Measurements from ENCODE around the gene KRTAP4-16.
"Not testable (repeated sequence)": the region's sequence is repeated elsewhere in the genome, so short reads cannot be mapped to it uniquely, and the experiment has no call there.

Gene KRTAP4-16

DNA sequence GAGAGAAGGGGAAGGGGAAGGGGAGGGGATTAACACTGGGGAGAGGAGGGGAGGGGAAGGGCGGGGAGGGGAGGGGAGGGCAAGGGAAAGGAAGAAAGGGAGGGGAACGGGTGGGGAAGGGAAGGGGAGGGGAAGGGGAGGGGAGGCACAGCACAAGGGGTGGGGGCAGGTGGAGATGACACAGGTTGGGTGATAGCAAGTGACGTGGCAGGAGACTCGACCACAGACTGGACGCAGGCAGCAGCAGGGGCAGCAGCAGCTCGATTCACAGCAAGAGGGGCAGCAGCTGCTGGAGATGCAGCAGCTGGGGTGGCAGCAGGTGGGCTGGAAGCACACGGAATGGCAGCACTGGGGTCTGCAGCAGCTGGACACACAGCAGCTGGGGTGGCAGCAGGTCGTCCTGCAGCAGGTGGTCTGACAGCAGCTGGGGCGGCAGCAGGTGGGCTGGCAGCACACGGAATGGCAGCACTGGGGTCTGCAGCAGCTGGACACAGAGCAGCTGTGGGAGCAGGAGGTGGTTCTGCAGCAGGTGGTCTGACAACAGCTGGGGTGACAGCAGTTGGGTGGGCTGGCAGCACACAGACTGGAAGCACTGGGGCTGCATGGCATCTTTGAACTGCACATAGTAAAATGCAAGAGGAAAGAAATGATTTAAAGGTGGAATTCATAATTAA, at the start of gene KRTAP4-16:
Gene KRTAP4-16, minus strand, starts transcription at position 624 of the 674 bp plus-strand sequence. Its CDS starts 0 bp downstream, at position 624.
- FAIRE-seq (peak; percentile 73), DNase-seq (ENCODE audit: insufficient read length, low spot score) (no peak)

DNA sequence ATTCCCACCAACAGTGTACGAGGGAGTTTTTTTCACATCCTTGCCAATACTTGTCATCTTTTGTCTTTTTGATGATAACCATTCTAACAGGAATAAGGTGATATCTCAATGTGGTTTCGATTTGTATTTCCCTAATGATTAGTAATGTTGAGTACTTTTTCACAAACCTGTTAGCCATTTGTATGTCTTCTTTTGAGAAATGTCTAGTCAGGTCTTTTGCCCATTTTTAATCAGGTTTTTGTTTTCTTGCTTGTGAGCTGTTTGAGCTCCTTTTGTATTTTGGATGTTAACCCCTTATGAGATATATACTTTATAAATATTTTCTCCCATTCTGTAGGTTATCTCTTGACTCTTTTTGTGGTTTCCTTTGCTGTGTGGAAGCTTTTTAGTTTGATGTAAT, 49.5 kb upstream of the KRTAP4-16 start:
- no peak for FAIRE-seq
- no peak for DNase-seq (ENCODE audit: insufficient read length, low spot score)

DNA sequence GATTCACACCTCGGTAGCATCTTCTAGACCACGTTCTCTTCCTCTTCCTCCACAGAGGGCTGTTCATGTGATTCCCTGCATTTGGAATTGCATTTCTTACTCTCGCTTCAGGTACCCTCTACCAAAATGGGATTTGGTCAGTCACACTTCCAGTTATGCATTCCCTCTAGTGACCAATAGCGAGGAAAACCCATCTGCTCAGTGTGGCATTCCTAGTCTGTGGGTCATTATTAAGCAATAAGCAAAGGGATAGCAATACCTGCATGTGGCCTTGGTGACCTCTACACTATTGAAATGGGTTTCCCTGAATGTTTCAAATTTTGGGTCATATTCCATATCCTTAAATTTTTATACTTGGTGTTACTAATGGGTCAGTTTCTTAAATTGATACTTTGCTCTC, 48.0 kb upstream of the KRTAP4-16 start:
- DNase-seq (ENCODE audit: insufficient read length, low spot score) (no peak), FAIRE-seq (peak; percentile 66)

DNA sequence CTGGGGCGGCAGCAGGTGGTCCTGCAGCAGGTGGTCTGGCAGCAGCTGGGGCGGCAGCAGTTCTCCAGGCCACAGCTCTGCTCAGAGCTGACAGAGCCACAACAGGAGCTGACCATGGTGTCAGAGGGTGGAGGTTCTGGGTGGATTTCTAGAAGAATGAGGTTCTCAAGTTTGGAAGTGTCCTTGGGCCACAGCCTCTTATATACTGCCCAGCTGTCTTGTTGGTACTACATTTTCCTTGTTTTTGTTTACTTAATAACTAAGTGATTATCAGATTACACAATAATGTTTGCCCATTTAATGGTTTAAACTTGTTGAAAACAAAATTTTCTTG, 47.6 kb upstream of the KRTAP4-16 start, which contains the start of gene KRTAP4-5:
Gene KRTAP4-5, minus strand, starts transcription at position 174 of the 334 bp plus-strand sequence. Its CDS starts 58 bp downstream, at position 116.
- FAIRE-seq (peak; percentile 13), DNase-seq (ENCODE audit: insufficient read length, low spot score) (no peak)

DNA sequence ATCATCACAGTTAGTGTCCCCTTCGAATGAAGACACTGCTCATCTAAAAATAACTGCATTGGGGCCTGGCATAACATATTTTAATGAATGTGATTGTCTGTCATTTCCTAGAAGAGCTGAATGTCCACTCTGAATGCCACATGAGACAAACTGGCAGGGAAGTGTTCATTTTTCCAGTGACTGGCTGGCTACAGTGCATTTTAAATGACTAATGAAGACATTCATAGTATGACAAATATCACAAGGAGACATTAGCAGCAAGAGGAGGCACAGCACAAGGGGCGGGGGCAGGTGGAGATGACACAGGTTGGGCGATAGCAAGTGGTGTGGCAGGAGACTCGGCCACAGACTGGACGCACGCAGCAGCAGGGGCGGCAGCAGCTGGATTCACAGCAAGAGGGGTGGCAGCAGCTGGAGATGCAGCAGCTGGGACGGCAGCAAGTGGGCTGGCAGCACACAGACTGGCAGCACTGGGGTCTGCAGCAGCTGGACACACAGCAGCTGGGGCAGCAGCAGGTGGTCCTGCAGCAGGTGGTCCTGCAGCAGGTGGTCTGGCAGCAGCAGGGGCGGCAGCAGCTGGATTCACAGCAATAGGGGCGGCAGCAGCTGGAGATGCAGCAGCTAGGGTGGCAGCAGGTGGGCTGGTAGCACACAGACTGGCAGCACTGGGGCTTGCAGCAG, 47.1 kb upstream of the KRTAP4-16 start:
- peak; percentile 92 for FAIRE-seq
- not testable (repeated sequence) for DNase-seq (ENCODE audit: insufficient read length, low spot score)

DNA sequence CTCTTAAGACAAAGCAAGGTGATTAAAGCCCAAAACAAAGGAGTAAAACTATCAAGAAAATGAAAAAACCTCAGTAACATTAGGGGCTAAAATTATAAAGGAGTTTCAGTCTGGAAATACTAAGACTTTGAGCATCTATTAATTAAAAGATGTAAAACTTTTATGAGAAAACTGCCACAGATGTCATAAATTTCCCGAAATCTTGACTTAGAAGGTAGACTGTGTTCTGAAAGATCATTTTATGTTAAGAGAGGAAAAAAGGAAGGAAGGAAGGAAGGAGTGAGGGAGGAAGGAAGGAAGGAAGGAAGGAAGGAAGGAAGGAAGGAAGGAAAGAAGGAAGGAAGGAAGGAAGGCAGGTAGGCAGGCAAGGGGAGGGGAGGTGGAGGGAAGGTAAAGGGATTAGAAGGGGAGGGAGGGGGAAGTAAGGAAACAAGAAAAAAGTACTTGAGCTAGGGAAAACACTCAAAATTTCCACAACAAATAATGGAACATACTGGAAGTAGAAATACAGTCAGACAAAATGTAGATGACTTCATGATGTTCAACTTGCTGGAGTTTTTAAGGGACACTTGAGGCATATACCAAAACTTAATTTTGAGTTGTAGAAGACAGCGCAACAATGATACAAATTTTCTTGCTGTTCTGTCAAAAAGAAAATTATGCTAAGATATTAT, 45.7 kb upstream of the KRTAP4-16 start:
- no peak for FAIRE-seq
- DNase-seq (ENCODE audit: insufficient read length, low spot score), result no peak

DNA sequence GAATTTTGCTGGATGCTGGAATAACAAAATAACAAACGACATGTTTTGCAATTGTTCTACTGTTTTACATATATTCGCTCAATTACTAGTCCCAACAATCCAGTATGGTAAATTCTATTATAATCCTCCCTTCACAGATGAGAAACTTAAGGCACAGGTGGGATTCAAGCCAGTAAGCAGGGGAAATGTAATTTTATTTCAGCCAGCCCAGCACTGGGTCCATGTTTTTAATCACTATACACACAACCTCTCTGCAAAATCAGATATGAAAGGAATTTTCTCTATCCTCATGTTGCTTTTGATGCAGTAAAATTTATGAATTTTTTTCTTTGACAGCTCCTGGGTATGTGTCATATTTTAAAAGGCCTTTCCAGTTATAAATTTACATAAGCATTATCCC, 43.3 kb upstream of the KRTAP4-16 start:
- DNase-seq (ENCODE audit: insufficient read length, low spot score) (no peak), FAIRE-seq (no peak)

DNA sequence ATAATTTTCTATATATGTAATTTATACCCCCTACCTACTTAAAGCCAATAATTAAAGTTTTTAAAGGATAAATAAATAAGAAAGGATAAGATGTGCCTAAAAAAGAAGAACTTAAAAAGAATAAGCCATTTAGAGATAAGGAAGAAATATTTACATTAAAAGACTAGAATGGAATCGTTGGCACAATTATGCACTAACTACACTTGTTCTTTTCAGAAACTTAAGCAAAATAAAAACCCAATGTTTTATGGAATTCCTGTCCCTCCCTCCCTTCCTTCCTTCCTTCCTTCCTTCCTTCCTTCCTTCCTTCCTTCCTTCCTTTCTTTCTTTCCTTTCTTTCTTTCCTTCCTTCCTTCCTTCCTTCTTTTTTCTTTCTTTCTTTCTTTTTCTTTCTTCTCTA, 42.8 kb upstream of the KRTAP4-16 start:
- no peak for DNase-seq (ENCODE audit: insufficient read length, low spot score)
- FAIRE-seq, result no peak

DNA sequence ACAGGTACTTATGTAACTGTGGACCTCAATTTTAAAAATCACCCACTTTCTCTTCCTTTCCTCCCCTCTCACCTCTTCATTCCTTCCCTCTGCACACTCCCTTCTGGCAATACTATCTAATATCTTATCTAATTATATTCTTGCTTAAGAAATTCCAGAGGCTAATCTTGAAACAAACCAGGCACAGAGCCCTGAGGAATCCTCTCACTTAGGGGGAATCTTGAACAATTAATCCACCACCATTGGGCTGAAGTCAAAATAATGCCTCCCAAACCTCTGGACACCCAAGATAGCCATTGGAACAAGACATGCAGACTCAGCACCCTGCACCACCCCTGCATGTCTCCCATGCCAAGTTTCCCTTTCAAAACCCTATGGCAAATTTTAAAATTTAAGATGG, 39.4 kb upstream of the KRTAP4-16 start:
- no peak for FAIRE-seq
- no peak for DNase-seq (ENCODE audit: insufficient read length, low spot score)

DNA sequence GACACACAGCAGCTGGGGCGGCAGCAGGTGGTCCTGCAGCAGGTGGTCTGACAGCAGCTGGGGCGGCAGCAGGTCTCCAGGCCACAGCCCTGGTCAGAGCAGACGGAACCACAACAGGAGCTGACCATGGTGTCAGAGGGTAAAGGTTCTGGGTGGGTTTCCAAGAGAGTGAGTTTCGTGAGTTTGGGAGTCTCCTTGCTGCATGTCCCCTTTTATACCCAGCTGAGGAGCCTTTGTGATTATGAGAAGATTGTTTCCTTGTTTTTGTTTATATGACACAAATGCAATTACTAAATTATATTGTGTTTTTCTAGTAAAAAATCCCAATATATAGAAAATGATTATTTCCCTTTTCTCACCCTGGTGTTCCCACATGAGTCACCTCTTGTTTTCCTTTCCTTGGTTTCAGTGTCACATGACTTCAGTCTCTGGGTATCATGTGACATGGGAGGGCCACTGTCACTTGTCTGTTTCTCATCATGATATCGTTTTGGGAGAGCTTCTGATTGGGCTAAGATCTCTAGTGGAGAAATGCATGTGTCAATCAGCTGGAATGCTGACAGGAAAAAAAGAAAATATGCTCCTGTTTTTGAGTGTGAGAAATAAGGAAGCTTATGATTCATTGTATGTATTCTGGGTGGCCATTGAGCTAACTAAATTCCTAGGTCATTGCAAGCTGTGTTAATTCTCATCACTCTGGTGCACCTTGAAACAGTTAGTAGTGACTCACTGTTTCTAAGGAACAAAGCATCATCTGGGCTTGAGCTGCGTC, 38.5 kb upstream of the KRTAP4-16 start, which contains the start of gene KRTAP4-6:
Gene KRTAP4-6, minus strand, starts transcription at position 185 of the 772 bp plus-strand sequence. Its CDS starts 57 bp downstream, at position 128.
- FAIRE-seq (peak; percentile 38), DNase-seq (ENCODE audit: insufficient read length, low spot score) (peak; percentile 18)

DNA sequence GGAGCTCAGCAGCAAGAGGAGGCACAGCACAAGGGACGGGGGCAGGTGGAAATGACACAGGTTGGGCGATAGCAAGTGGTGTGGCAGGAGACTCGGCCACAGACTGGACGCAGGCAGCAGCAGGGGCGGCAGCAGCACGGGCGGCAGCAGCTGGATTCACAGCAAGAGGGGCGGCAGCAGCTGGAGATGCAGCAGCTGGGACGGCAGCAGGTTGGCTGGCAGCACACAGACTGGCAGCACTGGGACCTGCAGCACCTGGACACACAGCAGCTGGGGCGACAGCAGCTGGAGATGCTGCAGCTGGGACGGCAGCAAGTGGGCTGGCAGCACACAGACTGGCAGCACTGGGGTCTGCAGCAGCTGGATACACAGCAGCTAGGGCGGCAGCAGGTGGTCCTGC, 37.9 kb upstream of the KRTAP4-16 start:
- not testable (repeated sequence) for DNase-seq (ENCODE audit: insufficient read length, low spot score)
- peak; percentile 92 for FAIRE-seq

DNA sequence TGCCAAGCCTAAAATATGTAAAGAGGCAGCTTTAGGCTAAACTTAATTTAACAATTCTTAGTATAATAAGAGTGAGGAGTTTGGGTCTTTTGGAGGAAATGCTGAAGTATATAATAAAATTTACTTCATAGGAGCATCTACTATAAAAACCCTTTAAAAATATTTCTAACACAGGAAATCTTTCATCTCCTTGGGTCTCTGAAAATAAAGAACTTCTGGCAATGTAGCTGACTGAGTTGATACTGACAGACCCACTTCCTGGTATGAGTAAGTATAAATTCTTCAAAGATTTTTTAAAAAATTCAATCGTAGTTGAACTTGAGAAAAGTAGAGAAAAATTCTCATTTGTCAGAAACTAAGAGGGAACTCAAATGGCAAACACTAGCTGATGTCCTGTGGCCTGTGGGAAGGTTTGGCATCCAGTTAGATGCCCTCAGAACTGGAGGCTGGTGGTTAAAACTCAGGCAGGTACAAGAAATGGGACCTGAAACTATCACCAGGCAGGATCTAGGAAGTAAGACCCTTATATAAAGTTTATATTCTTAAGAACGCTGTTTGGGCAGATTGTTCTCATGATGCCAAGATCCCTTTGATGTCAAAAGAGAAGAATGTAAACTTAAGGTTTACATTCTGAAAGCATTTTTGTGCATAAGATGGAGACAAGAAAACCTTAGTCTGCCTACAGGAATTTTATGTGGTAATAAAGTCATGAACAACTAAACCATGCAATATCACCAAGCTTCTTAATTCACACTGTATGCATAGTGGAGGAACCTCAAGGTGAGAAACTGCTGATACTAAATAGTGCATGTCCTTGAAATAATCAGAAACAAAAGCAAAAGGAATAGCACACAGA, 32.1 kb upstream of the KRTAP4-16 start:
- DNase-seq (ENCODE audit: insufficient read length, low spot score) (no peak), FAIRE-seq (no peak)

DNA sequence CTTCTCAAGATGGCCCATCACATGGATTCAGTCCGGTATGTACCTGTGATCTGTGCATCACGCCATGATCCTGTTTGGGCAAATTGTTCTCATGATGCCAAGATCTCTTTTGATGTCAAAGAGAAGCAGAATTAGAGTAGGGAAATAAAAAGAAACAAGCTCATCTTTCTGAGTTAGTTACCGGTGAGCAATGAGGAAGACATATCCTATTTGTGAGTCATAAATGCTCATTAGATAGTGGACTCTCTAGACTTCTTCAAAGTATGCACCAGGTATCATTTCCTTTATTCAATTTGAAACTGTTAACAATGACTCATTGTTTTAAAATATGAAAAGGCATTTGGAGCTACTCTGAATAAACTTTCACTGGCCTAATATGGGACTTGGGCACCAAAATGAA, 30.0 kb upstream of the KRTAP4-16 start:
- DNase-seq (ENCODE audit: insufficient read length, low spot score) (peak; percentile 22), FAIRE-seq (peak; percentile 38)

DNA sequence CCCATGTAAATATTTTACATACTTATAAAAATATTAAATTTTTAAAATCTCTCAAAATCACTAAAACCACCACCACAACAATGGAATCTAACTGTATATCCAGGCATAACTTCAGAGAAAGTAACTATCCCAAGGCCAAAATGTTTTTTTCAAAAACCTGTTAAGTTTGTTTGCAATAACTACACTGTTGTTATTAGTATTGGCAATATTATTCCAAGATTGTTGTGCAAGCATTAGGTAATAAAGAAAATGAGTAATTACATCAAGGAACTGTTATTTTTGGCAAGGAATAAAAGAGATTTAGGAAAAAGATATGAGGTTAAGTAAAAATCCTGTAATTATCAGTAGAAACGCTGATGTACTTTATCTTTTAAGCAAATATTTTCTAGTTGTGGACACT, 25.4 kb upstream of the KRTAP4-16 start:
- no peak for FAIRE-seq

DNA sequence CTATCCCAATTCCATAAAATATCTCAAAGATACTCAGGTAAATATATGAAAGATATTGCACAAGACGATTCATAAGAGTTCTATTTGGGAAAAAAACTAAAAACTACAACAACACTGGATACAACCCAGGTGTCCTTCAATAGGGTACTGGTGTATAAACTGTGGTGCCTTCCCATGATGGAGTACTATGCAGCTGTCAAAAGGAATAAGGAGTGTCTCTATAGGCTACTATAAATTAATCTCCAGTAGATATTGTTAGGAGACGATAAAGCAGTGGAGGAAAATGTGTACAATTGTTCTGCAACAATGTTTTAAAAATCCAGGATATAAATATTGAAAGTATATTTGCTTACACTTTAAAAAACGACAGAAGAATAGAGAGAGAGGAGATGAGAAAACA, 24.4 kb upstream of the KRTAP4-16 start:
- DNase-seq (ENCODE audit: insufficient read length, low spot score) (no peak), FAIRE-seq (no peak)

More for the DNA sequence above, 25.4 kb upstream of the KRTAP4-16 start:
- DNase-seq (ENCODE audit: insufficient read length, low spot score), result no peak

DNA sequence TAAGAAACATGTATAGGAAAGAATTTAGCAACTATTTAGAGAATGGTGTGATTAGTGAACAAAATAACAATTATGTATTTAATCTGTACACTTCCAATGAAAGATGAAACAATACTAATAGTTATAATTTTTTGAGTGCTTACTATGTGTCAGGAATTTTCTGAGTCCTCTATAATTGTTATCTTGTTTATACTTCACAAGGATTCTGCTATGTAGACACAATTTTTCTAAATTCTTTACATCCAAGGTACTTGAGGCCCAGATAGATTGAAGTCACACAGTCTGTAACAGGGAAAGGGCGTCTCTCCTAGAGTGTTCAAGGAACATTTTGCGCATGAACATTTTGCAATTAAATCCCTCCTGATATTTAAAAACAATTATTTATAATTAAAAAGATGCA, 23.1 kb upstream of the KRTAP4-16 start:
- no peak for FAIRE-seq
- no peak for DNase-seq (ENCODE audit: insufficient read length, low spot score)

DNA sequence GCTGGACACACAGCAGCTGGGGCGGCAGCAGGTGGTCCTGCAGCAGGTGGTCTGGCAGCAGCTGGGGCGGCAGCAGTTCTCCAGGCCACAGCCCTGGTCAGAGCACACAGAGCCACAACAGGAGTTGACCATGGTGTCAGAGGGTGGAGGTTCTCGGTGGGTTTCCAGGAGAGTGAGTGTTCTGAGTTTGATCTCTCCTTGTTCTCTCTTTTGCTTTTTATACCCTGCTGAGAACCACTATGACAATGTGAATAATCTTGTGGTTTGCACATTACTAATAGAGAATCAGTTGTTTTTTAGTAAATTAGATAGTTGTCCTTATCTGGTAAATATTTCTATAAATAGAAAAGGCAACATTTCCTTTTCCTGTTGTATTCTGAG, 22.0 kb upstream of the KRTAP4-16 start, which contains the start of gene KRTAP4-12:
Gene KRTAP4-12, minus strand, starts transcription at position 192 of the 381 bp plus-strand sequence. Its CDS starts 60 bp downstream, at position 132.
- not testable (repeated sequence) for DNase-seq (ENCODE audit: insufficient read length, low spot score); FAIRE-seq

DNA sequence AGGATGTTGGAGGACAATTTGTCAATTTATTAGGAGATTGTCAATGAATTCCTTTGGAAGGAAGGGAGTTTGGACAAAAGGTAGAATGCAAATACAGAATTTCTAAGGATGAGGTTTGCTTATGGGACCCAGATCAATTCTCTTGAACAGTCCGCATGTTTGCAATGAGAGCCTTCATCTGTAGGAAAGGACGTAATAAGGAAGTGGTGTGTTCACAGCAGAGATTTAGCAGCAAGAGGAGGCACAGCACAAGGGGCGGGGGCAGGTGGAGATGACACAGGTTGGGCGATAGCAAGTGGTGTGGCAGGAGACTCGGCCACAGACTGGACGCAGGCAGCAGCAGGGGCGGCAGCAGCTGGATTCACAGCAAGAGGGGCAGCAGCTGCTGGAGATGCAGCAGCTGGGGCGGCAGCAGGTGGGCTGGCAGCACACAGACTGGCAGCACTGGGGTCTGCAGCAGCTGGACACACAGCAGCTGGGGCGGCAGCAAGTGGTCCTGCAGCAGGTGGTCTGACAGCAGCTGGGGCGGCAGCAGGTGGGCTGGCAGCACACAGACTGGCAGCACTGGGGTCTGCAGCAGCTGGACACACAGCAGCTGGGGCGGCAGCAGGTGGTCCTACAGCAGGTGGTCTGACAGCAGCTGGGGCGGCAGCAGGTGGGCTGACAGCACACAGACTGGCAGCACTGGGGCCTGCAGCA, 21.4 kb upstream of the KRTAP4-16 start:
- not testable (repeated sequence) for DNase-seq (ENCODE audit: insufficient read length, low spot score)
- FAIRE-seq, result peak; percentile 13

DNA sequence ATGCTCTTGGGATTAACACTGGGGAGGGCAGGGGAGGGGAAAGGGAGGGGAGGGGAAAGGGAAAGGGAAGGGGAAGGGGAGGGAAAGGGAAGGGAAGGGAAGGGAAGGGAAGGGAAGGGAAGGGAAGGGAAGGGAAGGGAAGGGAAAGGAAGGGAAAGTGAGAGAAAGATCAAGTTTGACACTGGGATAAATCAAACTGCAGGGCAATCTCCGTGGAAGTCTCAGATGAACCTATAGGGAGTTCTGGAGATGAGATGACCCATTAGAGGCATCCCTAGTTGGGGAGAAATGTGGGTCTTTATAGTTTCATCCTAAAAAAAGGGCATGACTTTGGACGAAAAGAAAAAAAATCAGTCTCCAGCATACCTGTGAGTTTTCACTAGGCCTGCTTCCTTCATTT, 19.7 kb upstream of the KRTAP4-16 start:
- FAIRE-seq (no peak), DNase-seq (ENCODE audit: insufficient read length, low spot score) (no peak)

All from HTR-8/SVneo (cell line).